ENCODE data around the gene HELT. TPM values are rescaled to one million over a fixed set of nuclear protein-coding genes. Genes with fewer than 3 reads are reported as not detected.

HELT gene
- total RNA-seq, 1 donor from 2014 or later = not detected

Other genes with a start within 250 kb of the HELT start
- 495 TPM for gene ACSL1, start 192.5 kb upstream of the HELT start, total RNA-seq
- gene SLC25A4, start 124.8 kb downstream of the HELT start, total RNA-seq = 2,290 TPM
- 11.3 TPM for gene CFAP97, start 185.5 kb downstream of the HELT start, total RNA-seq
- 11.1 TPM for gene SNX25, start 191.1 kb downstream of the HELT start, total RNA-seq